Neuronal stem cell (in vitro differentiated cells): ENCODE results near the gene PDZD4.

Experiments used
- DNase-seq: peaks from one replicate; pipeline ENCODE4 v3.0.0-alpha.2; 2013; ENCODE audit warnings: low spot score
- H2AFZ ChIP-seq: one replicate; pipeline ENCODE4 v1.6.1; 2013; ENCODE audit warnings: mild to moderate bottlenecking, low read length, inconsistent platforms
- H2AK5ac ChIP-seq: 2 replicates; pipeline ENCODE4 v1.6.1; 2013; ENCODE audit warnings: low read depth, mild to moderate bottlenecking, inconsistent platforms, low read length, moderate library complexity, mixed read lengths
- H2BK120ac ChIP-seq: 2 replicates; pipeline ENCODE4 v1.6.1; 2013; ENCODE audit warnings: low read depth, mild to moderate bottlenecking, inconsistent platforms, low read length, moderate library complexity, mixed read lengths
- H2BK12ac ChIP-seq: one replicate; pipeline ENCODE4 v1.6.1; 2013; ENCODE audit warnings: low read length, inconsistent platforms
- H2BK15ac ChIP-seq: 2 replicates; pipeline ENCODE4 v1.6.1; 2013; ENCODE audit warnings: mild to moderate bottlenecking, low read length, inconsistent platforms, mixed read lengths
- H2BK5ac ChIP-seq: one replicate; pipeline ENCODE4 v1.6.1; 2013; ENCODE audit warnings: inconsistent platforms, mild to moderate bottlenecking, low read length, moderate library complexity
- H3K14ac ChIP-seq: one replicate; pipeline ENCODE4 v1.6.1; 2013; ENCODE audit warnings: low read length, inconsistent platforms
- H3K18ac ChIP-seq: 2 replicates; pipeline ENCODE4 v1.6.1; 2013; ENCODE audit warnings: low read length, inconsistent platforms
- H3K23ac ChIP-seq: 2 replicates; pipeline ENCODE4 v1.6.1; 2013; ENCODE audit warnings: low read depth, mild to moderate bottlenecking, mixed read lengths, low read length, inconsistent platforms; ENCODE audit not compliant: poor library complexity
- H3K27ac ChIP-seq: replicated peaks from 3 replicates; pipeline ENCODE4 v1.5.1; 2013; ENCODE audit warnings: low read length, inconsistent platforms
- H3K27me3 ChIP-seq, 3 experiments: 2 replicates each; pipeline ENCODE4 v1.6.1; 2013; ENCODE audit warnings: low read length in 3 of 3, mild to moderate bottlenecking in 2 of 3, inconsistent platforms in 1 of 3, low read depth in 1 of 3, mixed read lengths in 1 of 3, moderate library complexity in 1 of 3; ENCODE audit not compliant: control insufficient read depth in 3 of 3, insufficient read depth in 3 of 3
- H3K36me3 ChIP-seq, 2 donors: replicated peaks in 1 of 2; 2 replicates each; pipeline ENCODE4 v1.6.1; 2013; ENCODE audit warnings: low read length in 2 of 2; ENCODE audit not compliant: control insufficient read depth in 2 of 2, insufficient read depth in 2 of 2
- H3K4ac ChIP-seq: 2 replicates; pipeline ENCODE4 v1.6.1; 2013; ENCODE audit warnings: inconsistent platforms, mild to moderate bottlenecking, low read length, moderate library complexity
- H3K4me1 ChIP-seq, 2 donors: 1 replicate in 1 of 2; 2 replicates in 1 of 2; pipeline ENCODE4 v1.6.1; 2013; ENCODE audit warnings: low read length in 2 of 2, low read depth in 1 of 2; ENCODE audit not compliant: control insufficient read depth in 2 of 2, insufficient read depth in 1 of 2
- H3K4me2 ChIP-seq: one replicate; pipeline ENCODE4 v1.6.1; 2013; ENCODE audit warnings: mild to moderate bottlenecking, low read length, inconsistent platforms; ENCODE audit not compliant: insufficient read depth, poor library complexity, severe bottlenecking
- H3K4me3 ChIP-seq, 2 donors: 2 replicates each; pipeline ENCODE4 v1.5.1; 2013; ENCODE audit warnings: low read length in 2 of 2, mild to moderate bottlenecking in 2 of 2, inconsistent platforms in 1 of 2, moderate library complexity in 1 of 2
- H3K79me1 ChIP-seq: one replicate; pipeline ENCODE4 v1.6.1; 2013; ENCODE audit warnings: low read depth, mild to moderate bottlenecking, inconsistent platforms, low read length, moderate library complexity
- H3K9ac ChIP-seq: one replicate; pipeline ENCODE4 v1.6.1; 2013; ENCODE audit warnings: mild to moderate bottlenecking, low read depth, low read length, inconsistent platforms; ENCODE audit not compliant: poor library complexity
- H3K9me3 ChIP-seq, 2 donors: replicated peaks in 1 of 2; 2 replicates each; pipeline versions ENCODE3 to v1.6.1; 2013; ENCODE audit warnings: low read length in 2 of 2, mild to moderate bottlenecking in 2 of 2, inconsistent platforms in 1 of 2, low read depth in 1 of 2, mixed read lengths in 1 of 2, moderate library complexity in 1 of 2; ENCODE audit not compliant: control insufficient read depth in 2 of 2, insufficient read depth in 1 of 2
- H4K8ac ChIP-seq: one replicate; pipeline ENCODE4 v1.6.1; 2013; ENCODE audit warnings: low read depth, mild to moderate bottlenecking, inconsistent platforms, low read length, moderate library complexity
- H4K91ac ChIP-seq: one replicate; pipeline ENCODE4 v1.6.1; 2013; ENCODE audit warnings: low read length, low read depth, mild to moderate bottlenecking, inconsistent platforms; ENCODE audit not compliant: poor library complexity
- WGBS, 2 donors: extraction: QIAGEN DNeasy Blood & Tissue Kit; methylation state at CpG; one replicate each; pipeline ENCODE4 v1.1.7; 2013; ENCODE audit warnings: missing lambda C conversion rate in 2 of 2, mixed read lengths in 1 of 2; ENCODE audit not compliant: insufficient read length in 2 of 2, insufficient replicate concordance in 1 of 2; ENCODE audit errors: extremely low coverage in 2 of 2; 5-methylcytosine and 5-hydroxymethylcytosine counted together

PDZD4 gene

GRCh38 chrX:153775293-153776119 is 54.8 kb downstream of the PDZD4 start:
- no peak for DNase-seq
- WGBS, 2 donors: no CpG with 5 or more reads among the region's 42 CpGs
- no peak overlapping the region for H3K4ac ChIP-seq

GRCh38 chrX:153774576-153775292 is 55.6 kb downstream of the PDZD4 start:
- no peaks in the 10 kb centered on the region for H3K27me3 ChIP-seq
- no peak overlapping the region for H3K27ac ChIP-seq
- H3K9me3 ChIP-seq: no peaks in the 10 kb centered on the region
- H4K8ac ChIP-seq: no peak overlapping the region
- H2AFZ ChIP-seq: no peak overlapping the region
- no peak overlapping the region for H2BK12ac ChIP-seq
- no peak overlapping the region for H3K18ac ChIP-seq
- H3K36me3 ChIP-seq: no peaks in the 10 kb centered on the region
- H3K4me2 ChIP-seq: no peak overlapping the region
- H2BK5ac ChIP-seq: peak overlapping the region; percentile 24
- no peak overlapping the region for H4K91ac ChIP-seq
- H3K23ac ChIP-seq: no peak overlapping the region
- no peak overlapping the region for H2BK15ac ChIP-seq
- H3K9ac ChIP-seq: no peak overlapping the region
- H3K79me1 ChIP-seq: no peaks in the 10 kb centered on the region
- DNase-seq: no peak
- H3K4ac ChIP-seq: no peak overlapping the region
- no peak overlapping the region for H2BK120ac ChIP-seq
- H3K4me1 ChIP-seq: peaks cover 0 to 1% of the 10 kb centered on the region in 2 donors
- no CpG with 5 or more reads among the region's 37 CpGs for WGBS, 2 donors
- H2AK5ac ChIP-seq: no peak overlapping the region
- H3K4me3 ChIP-seq: no peak overlapping the region
- no peak overlapping the region for H3K14ac ChIP-seq

More at GRCh38 chrX:153775293-153776119, 54.8 kb downstream of the PDZD4 start:
- Histone ChIP-seq H3K14ac (no peak overlapping the region), H2BK15ac (no peak overlapping the region), H3K4me2 (no peak overlapping the region), H3K27ac (no peak overlapping the region), H2AK5ac (no peak overlapping the region), H2BK12ac (no peak overlapping the region), H4K8ac (no peak overlapping the region), H2BK5ac (no peak overlapping the region), H3K23ac (no peak overlapping the region), H3K36me3 (no peaks in the 10 kb centered on the region), H2BK120ac (no peak overlapping the region), H3K4me1 (peaks cover 0 to 1% of the 10 kb centered on the region in 2 donors), H3K79me1 (no peaks in the 10 kb centered on the region), H4K91ac (no peak overlapping the region), H3K9me3 (no peaks in the 10 kb centered on the region), H3K4me3 (no peak overlapping the region), H3K27me3 (no peaks in the 10 kb centered on the region), H3K9ac (no peak overlapping the region), H3K18ac (no peak overlapping the region), H2AFZ (no peak overlapping the region)

DNA sequence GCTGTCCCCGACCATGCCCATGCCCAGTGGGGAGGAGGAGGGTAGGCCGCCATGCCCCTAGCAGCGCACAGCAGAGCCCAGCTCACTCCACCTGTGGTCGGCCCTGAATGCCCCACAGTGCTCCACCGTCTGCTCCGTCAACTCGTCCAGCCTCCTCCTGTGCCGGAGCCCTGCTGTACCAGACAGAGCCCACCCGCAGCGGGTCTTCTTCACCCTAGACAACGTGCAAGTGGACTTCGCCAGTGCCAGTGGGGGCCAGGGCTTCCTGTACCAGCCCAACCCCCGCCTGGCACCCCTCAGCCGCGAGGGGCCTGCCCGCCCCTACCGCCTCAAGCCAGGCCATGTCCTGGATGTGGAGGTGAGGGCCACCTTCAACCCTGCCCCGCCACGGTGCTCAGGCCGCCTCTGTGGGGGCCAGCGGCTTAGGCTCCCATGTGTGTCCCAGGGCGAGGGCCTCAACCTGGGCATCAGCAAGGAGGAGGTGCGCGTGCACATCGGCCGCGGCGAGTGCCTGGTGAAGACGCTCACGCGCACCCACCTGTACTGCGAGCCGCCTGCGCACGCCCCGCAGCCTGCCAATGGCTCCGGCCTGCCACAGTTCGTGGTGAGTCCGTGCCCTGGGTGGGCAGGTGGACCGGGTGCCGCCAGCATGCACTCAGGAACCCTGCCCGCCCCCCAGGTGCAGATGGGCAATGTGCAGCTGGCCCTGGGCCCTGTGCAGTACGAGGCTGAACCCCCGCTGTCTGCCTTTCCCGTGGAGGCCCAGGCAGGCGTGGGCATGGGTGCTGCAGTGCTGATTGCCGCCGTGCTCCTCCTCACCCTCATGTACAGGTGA is 56.4 kb downstream of the PDZD4 start:
- H4K8ac ChIP-seq: no peak overlapping the region
- no peak overlapping the region for H2AFZ ChIP-seq
- WGBS, 2 donors: no CpG with 5 or more reads among the region's 48 CpGs
- no peak overlapping the region for H3K27ac ChIP-seq
- H2BK12ac ChIP-seq: no peak overlapping the region
- no peak overlapping the region for H2AK5ac ChIP-seq
- no peaks in the 10 kb centered on the region for H3K79me1 ChIP-seq
- H3K18ac ChIP-seq: no peak overlapping the region
- no peaks in the 10 kb centered on the region for H3K27me3 ChIP-seq
- no peak overlapping the region for H3K4me2 ChIP-seq
- H3K9ac ChIP-seq: no peak overlapping the region
- H2BK15ac ChIP-seq: no peak overlapping the region
- no peaks in the 10 kb centered on the region for H3K9me3 ChIP-seq
- no peaks in the 10 kb centered on the region for H3K4me1 ChIP-seq
- H3K14ac ChIP-seq: no peak overlapping the region
- H3K36me3 ChIP-seq: no peaks in the 10 kb centered on the region
- no peak overlapping the region for H2BK120ac ChIP-seq
- H3K4me3 ChIP-seq: no peak overlapping the region
- no peak for DNase-seq
- peak overlapping the region; percentile 24 for H2BK5ac ChIP-seq
- no peak overlapping the region for H3K4ac ChIP-seq
- H3K23ac ChIP-seq: no peak overlapping the region
- no peak overlapping the region for H4K91ac ChIP-seq
